ENCODE data around the gene SORBS1. TPM values are rescaled to one million over a fixed set of nuclear protein-coding genes. Genes with fewer than 3 reads are reported as not detected.

SORBS1 gene
- total and polyA plus RNA-seq, 9 of the 15 experiments (the other 6 are each of a cell fraction or from before 2014, with no cell fraction given) = 2.0 to 13.3 (median 6.5) TPM

- H3K27ac ChIP-seq (ENCODE audit: extremely low read depth, low read depth, low read length) = no peak overlapping the region
- H3K9me3 ChIP-seq (replicated peaks; ENCODE audit: control insufficient read depth, insufficient read depth, low read depth, low read length) = no peaks in the 10 kb centered on the region; the same call in 1 of the 2 replicates
- peaks cover 18 to 22% of the 10 kb centered on the region in 2 experiments; a peak in 4 of 5 replicates for H3K4me1 ChIP-seq (replicated peaks in 1 of 2; ENCODE audit: control insufficient read depth in 2 of 2, insufficient read depth in 2 of 2, low read length in 2 of 2)
- in situ Hi-C loops (cut with MboI) = no loop called here
- H4K20me1 ChIP-seq (replicated peaks; ENCODE audit: control insufficient read depth, insufficient read depth, low read length) = no peaks in the 10 kb centered on the region
- DNase-seq (ENCODE audit: extremely low read depth in 1 of 4, low spot score in 3 of 4) (no peak), FAIRE-seq (no peak), ATAC-seq (no peak)
- no peaks in the 10 kb centered on the region for H3K36me3 ChIP-seq (ENCODE audit: control insufficient read depth, insufficient read depth, low read length)
- no TSS peak for BruUV-seq (replicated peaks)
- H3K27me3 ChIP-seq (ENCODE audit: control insufficient read depth in 2 of 2, insufficient read depth in 2 of 2, low read length in 2 of 2) = no peaks in the 10 kb centered on the region
- 38% methylated on average over 1 of the region's 1 CpG for WGBS (ENCODE audit: insufficient coverage, low coverage, missing lambda C conversion rate)
- H3K79me2 ChIP-seq (ENCODE audit: control insufficient read depth, insufficient read depth, low read length) = peaks cover 8% of the 10 kb centered on the region; the same call in 2 of the 3 replicates
- no peak overlapping the region for H3K9ac ChIP-seq (ENCODE audit: insufficient read depth in 1 of 2, low read depth in 2 of 2, low read length in 2 of 2)
- ChIA-PET CTCF (ENCODE audit: low intra/inter-chr PET ratio) (no interaction called here), POLR2A (interaction anchor here (0.7 to 1.6 kb wide), 3 partner anchors 15 to 54 kb away, joined by 3 to 5 read pairs (median 5); no protein-coding TSS in a partner anchor)
- H2AFZ ChIP-seq (ENCODE audit: low read depth, low read length) = no peak overlapping the region
- H3K9me1 ChIP-seq (ENCODE audit: control insufficient read depth, insufficient read depth, low read length) = no peaks in the 10 kb centered on the region
- no peak overlapping the region for H3K4me3 ChIP-seq
- H3K4me2 ChIP-seq (ENCODE audit: insufficient read depth, low read length) = no peak overlapping the region
- intact Hi-C loops (cut with micrococcal nuclease) = no loop called here
- TF ChIP-seq CTCF (IDR thresholded peaks at IDR 0.05 in 2 of 3, conservative IDR thresholded peaks at IDR 0.05 in 1 of 3; ENCODE audit: insufficient read depth in 2 of 3, low read depth in 1 of 3, low read length in 3 of 3) (peak in 1 of 3 experiments; percentile 37; a peak in 2 of 6 replicates), RAD21 (CRISPR knock-in tag; conservative IDR thresholded peaks at IDR 0.05 in 1 of 2, IDR thresholded peaks at IDR 0.05 in 1 of 2) (peak; percentile 24 to 46; a peak in 2 of 4 replicates), REST (IDR thresholded peaks at IDR 0.05; ENCODE audit: borderline replicate concordance) (peak; percentile 53; the same call in 1 of the 2 replicates), REST (CRISPR knock-in tag; IDR thresholded peaks at IDR 0.05; ENCODE audit: low read depth) (no peak), CEBPG (CRISPR knock-in tag; IDR thresholded peaks at IDR 0.05) (no peak), CEBPG (tag; conservative IDR thresholded peaks at IDR 0.05 in 1 of 2, IDR thresholded peaks at IDR 0.05 in 1 of 2) (peak; percentile 16 to 74; a peak in 2 of 4 replicates), CTBP1 (IDR thresholded peaks at IDR 0.05; ENCODE audit: borderline replicate concordance) (0 out of 2 replicates have a peak, but pooled peaks have one; percentile 40), HNRNPUL1 (IDR thresholded peaks at IDR 0.05; ENCODE audit: low read length) (no peak), ELF4 (CRISPR knock-in tag; IDR thresholded peaks at IDR 0.05) (no peak), POLR3A (IDR thresholded peaks at IDR 0.05; ENCODE audit: borderline replicate concordance, extremely low read depth, insufficient read depth, insufficient read length) (no peak), SOX6 (IDR thresholded peaks at IDR 0.05) (peak; percentile 63; the same call in 1 of the 2 replicates), MCM5 (IDR thresholded peaks at IDR 0.05; ENCODE audit: low read depth) (no peak)
These were observed 2.4 kb downstream of the SORBS1 start for GRCh38 chr10:95558593-95559320.
